Caco-2 (cell line): ENCODE results near the gene SVIL. TPM values are rescaled to one million over a fixed set of nuclear protein-coding genes. Genes with fewer than 3 reads are reported as not detected.
"Not testable (repeated sequence)": the region's sequence is repeated elsewhere in the genome, so short reads cannot be mapped to it uniquely, and the experiment has no call there.

ENCODE experiments used
- BruUV-seq: library from RNA; stranded (reverse); fragments of 400-500 nt; replicated peaks from 2 replicates; lab custom pipeline; 2021; lab: Mats Ljungman, UMichigan
- CTCF ChIA-PET: fragments of 300-600 bp; sonication (Branson Sonifier 250); formaldehyde crosslinking; loops from one replicate; lab custom pipeline; 2022; ENCODE audit warnings: antibody characterized with exemption; lab: Charles Lee
- POLR2A ChIA-PET: fragments of 300-600 bp; sonication (Branson Sonifier 250); formaldehyde crosslinking; loops from one replicate; lab custom pipeline; 2022; ENCODE audit warnings: antibody characterized with exemption; lab: Charles Lee
- DNase-seq, 2 experiments: peaks; one replicate each; pipeline versions ENCODE4 v3.0.0 to v3.0.0-alpha.2; 2020 to 2022
- H3K27me3 ChIP-seq: replicated peaks from 2 replicates; pipeline ENCODE4 v1.6.0; 2011; ENCODE audit warnings: low read length; ENCODE audit not compliant: control insufficient read depth, insufficient read depth
- H3K36me3 ChIP-seq: 2 replicates; pipeline ENCODE4 v1.5.1; 2011; ENCODE audit warnings: low read length; ENCODE audit not compliant: control insufficient read depth, insufficient read depth
- H3K4me1 ChIP-seq: fragments of 250-450 bp; sonication (Bioruptor Pico); 2 replicates; pipeline ENCODE4 v1.5.1; 2020; ENCODE audit warnings: mild to moderate bottlenecking
- H3K4me3 ChIP-seq: 2 replicates; pipeline ENCODE4 v1.5.1; 2011; ENCODE audit warnings: low read depth, mild to moderate bottlenecking, control low read depth, low read length
- H3K9me3 ChIP-seq: fragments of 250-450 bp; sonication (Bioruptor Pico); 2 replicates; pipeline ENCODE4 v1.5.1; 2020; ENCODE audit warnings: mild to moderate bottlenecking, moderate library complexity
- H3K27ac Mint-ChIP-seq: one replicate; pipeline ENCODE4 v1.8.0; 2022; ENCODE audit warnings: mixed read lengths; ENCODE audit not compliant: unreplicated experiment
- H3K27me3 Mint-ChIP-seq: one replicate; pipeline ENCODE4 v1.8.0; 2022; ENCODE audit warnings: mixed read lengths; ENCODE audit not compliant: insufficient read depth, unreplicated experiment
- H3K36me3 Mint-ChIP-seq: one replicate; pipeline ENCODE4 v1.8.0; 2022; ENCODE audit warnings: mild to moderate bottlenecking, mixed read lengths; ENCODE audit not compliant: insufficient read depth, unreplicated experiment
- H3K4me1 Mint-ChIP-seq: one replicate; pipeline ENCODE4 v1.8.0; 2022; ENCODE audit warnings: low read depth, mixed read lengths; ENCODE audit not compliant: unreplicated experiment
- H3K4me3 Mint-ChIP-seq: one replicate; pipeline ENCODE4 v1.8.0; 2022; ENCODE audit warnings: mild to moderate bottlenecking, moderate library complexity, mixed read lengths; ENCODE audit not compliant: unreplicated experiment
- H3K9me3 Mint-ChIP-seq: one replicate; pipeline ENCODE4 v1.8.0; 2022; ENCODE audit warnings: mixed read lengths; ENCODE audit not compliant: unreplicated experiment
- intact Hi-C: fragments of 100-400 bp; cut with micrococcal nuclease; formaldehyde crosslinking; loops from one replicate; pipeline ENCODE4 v1.10.0; 2022; ENCODE audit not compliant: unreplicated experiment
- total RNA-seq: library from RNA; stranded (reverse); gene quantifications from 2 replicates; pipeline ENCODE4 v1.2.3, GENCODE V29; 2022
- TF ChIP-seq, protein P1 (sequence below), 2 experiments: fragments of 200-600 bp in 1 of 2; IDR thresholded peaks; 1 replicate in 1 of 2; 2 replicates in 1 of 2; pipeline versions ENCODE4 v1.5.1 to v1.8.0; 2011 to 2022; ENCODE audit warnings: antibody characterized with exemption in 1 of 2, control low read depth in 1 of 2, inconsistent platforms in 1 of 2, low read depth in 1 of 2, low read length in 1 of 2, mild to moderate bottlenecking in 1 of 2, moderate library complexity in 1 of 2; ENCODE audit not compliant: insufficient read depth in 1 of 2, severe bottlenecking in 1 of 2, unreplicated experiment in 1 of 2

Gene SVIL
- total RNA-seq, 1 experiment from 2014 or later: 54.4 TPM

DNA sequence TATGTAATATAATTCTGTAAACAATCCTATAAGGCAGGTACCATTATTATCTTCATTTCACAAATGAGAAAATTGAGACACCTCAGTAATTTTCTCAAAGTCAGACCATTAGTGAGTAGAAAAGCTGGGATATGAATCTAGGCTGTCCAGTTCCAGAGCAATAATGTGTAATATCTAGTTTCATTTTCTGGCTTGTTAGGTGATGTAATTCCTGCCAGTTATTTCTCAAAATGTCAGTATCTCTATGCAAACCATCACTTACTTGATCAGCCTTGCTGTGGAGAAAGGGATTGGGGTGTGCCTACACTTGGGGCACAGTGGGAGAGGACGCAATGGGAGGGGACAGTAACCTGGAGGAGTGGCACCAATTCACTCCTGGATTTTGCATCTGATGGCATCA, 188.4 kb downstream of the SVIL start:
- no peak overlapping the region for H3K27ac Mint-ChIP-seq

DNA sequence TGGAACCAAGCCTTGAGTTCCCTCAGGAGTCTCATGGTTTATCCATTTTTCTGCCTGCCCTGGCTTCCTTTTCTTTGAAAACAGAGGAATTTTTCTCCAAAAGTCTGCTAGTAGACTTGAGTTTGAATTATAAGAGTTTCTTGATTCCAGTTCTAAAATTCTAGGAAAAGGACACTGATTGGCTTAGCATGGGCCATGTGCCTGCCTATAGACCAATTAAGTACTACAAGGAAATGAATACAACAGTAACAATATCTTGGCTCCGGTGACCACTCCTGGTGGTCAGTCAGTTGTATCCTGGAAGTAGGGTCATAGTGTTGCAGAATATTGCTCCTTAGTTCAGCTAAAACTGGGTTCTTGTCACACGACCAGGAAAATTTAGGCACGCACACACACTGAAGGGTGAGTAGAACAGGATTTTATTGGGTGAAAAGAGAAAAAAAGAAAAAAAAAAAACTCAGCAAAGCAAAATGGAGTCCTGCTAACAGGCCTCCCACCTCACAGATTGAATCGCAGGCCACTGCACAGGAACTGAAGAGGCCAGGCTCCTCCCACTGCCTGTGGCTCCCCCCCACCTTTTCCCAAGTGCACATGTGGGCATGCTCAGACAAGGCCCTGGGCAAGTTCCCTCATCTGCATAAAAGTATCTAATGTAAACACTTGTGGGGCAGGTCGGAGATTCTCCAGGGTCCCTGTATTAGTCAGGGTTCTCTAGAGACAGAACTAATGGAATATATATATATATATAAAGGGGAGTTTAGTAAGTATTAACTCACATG, 190.8 kb downstream of the SVIL start:
- H3K27me3 Mint-ChIP-seq: no peaks in the 10 kb centered on the region
- no TSS peak for BruUV-seq
- Histone ChIP-seq H3K27me3 (no peaks in the 10 kb centered on the region), H3K4me3 (no peak overlapping the region), H3K36me3 (no peaks in the 10 kb centered on the region), H3K9me3 (peaks cover 10% of the 10 kb centered on the region; the same call in 1 of the 2 replicates), H3K4me1 (no peaks in the 10 kb centered on the region)
- ChIA-PET CTCF (no interaction called here), POLR2A (no interaction called here)
- peaks cover 5% of the 10 kb centered on the region for H3K36me3 Mint-ChIP-seq
- H3K9me3 Mint-ChIP-seq: peaks cover 43% of the 10 kb centered on the region
- DNase-seq: peak in 1 of 2 experiments; percentile 67
- TF ChIP-seq, protein P1, sequence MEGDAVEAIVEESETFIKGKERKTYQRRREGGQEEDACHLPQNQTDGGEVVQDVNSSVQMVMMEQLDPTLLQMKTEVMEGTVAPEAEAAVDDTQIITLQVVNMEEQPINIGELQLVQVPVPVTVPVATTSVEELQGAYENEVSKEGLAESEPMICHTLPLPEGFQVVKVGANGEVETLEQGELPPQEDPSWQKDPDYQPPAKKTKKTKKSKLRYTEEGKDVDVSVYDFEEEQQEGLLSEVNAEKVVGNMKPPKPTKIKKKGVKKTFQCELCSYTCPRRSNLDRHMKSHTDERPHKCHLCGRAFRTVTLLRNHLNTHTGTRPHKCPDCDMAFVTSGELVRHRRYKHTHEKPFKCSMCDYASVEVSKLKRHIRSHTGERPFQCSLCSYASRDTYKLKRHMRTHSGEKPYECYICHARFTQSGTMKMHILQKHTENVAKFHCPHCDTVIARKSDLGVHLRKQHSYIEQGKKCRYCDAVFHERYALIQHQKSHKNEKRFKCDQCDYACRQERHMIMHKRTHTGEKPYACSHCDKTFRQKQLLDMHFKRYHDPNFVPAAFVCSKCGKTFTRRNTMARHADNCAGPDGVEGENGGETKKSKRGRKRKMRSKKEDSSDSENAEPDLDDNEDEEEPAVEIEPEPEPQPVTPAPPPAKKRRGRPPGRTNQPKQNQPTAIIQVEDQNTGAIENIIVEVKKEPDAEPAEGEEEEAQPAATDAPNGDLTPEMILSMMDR (IDR thresholded peaks at IDR 0.05; ENCODE audit: insufficient read depth in 1 of 2, low read depth in 1 of 2, low read length in 1 of 2, severe bottlenecking in 1 of 2, unreplicated experiment in 1 of 2): no peak
- no peak overlapping the region for H3K27ac Mint-ChIP-seq
- H3K4me3 Mint-ChIP-seq: no peak overlapping the region
- H3K4me1 Mint-ChIP-seq: peaks cover 4% of the 10 kb centered on the region
- intact Hi-C loops: no loop called here

More for the DNA sequence above, 188.4 kb downstream of the SVIL start:
- peaks cover 5% of the 10 kb centered on the region; the same call in 1 of the 2 replicates for H3K9me3 ChIP-seq
- peaks cover 4% of the 10 kb centered on the region for H3K4me1 Mint-ChIP-seq
- no peaks in the 10 kb centered on the region for H3K27me3 ChIP-seq
- no peak for DNase-seq
- no peaks in the 10 kb centered on the region for H3K36me3 ChIP-seq
- CTCF ChIA-PET: interaction anchor here (0.8 to 1.1 kb wide), 5 partner anchors 9 to 89 kb away, joined by 3 to 6 read pairs (median 3); no protein-coding TSS in a partner anchor
- no TSS peak for BruUV-seq
- no peak overlapping the region for H3K4me3 ChIP-seq
- no peaks in the 10 kb centered on the region for H3K4me1 ChIP-seq
- H3K36me3 Mint-ChIP-seq: no peaks in the 10 kb centered on the region
- TF ChIP-seq, protein P1 (IDR thresholded peaks at IDR 0.05; ENCODE audit: insufficient read depth in 1 of 2, low read depth in 1 of 2, low read length in 1 of 2, severe bottlenecking in 1 of 2, unreplicated experiment in 1 of 2): no peak
- POLR2A ChIA-PET: no interaction called here
- H3K27me3 Mint-ChIP-seq: no peaks in the 10 kb centered on the region
- no peak overlapping the region for H3K4me3 Mint-ChIP-seq
- intact Hi-C loops: loop anchor here (5.0 kb wide), 1 partner anchor 784 kb away; no protein-coding TSS in a partner anchor
- peaks cover 23% of the 10 kb centered on the region for H3K9me3 Mint-ChIP-seq

DNA sequence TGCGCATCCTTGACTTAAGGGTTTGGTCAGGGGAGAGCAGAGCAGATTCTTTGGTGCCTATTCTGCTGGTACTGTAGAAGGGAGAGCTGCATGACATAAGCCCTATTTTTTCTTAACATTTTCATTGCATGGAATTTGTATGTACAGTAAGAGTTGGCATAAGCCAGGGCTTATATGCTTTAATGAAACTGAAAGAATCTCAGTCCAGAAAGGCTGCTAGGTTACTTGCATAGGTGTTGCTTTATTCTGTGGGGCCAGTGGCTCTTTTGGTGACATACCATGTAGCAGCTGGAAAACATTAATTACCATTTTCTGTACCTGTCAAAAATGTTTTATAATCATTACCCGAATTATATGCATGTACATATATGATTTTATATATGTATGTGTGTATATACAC, 193.8 kb downstream of the SVIL start:
- H3K27me3 Mint-ChIP-seq: no peaks in the 10 kb centered on the region
- H3K27me3 ChIP-seq: no peaks in the 10 kb centered on the region

DNA sequence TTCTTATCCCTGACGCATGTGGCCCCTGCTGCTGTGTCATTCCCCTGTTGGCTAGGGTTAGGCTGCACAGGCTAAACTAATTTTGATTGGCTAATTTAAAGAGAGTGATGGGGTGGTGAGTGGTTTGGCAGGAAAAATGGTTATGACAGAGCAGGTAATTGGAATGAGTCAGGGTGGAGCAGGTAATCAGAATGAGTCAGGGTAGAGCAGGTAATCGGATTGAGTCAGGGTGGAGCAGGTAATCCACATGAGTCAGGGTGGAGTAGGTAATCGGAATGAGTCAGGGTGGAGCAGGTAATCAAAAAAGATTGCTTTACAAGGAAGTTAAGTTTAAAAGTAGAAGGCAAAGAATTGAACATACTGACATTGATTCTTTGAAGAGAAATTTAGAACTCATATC, 195.8 kb downstream of the SVIL start:
- H3K4me1 Mint-ChIP-seq, DNase-seq, BruUV-seq, H3K27me3 ChIP-seq, H3K27me3 Mint-ChIP-seq, POLR2A ChIA-PET, intact Hi-C loops, H3K4me3 ChIP-seq, H3K4me3 Mint-ChIP-seq, H3K36me3 ChIP-seq, H3K4me1 ChIP-seq, H3K27ac Mint-ChIP-seq: not testable (repeated sequence)
- Mint-ChIP-seq H3K36me3 (peaks cover 11% of the 10 kb centered on the region), H3K9me3 (peaks cover 71% of the 10 kb centered on the region)
- CTCF ChIA-PET: interaction anchor here (0.6 kb wide), 1 partner anchor 13 kb away, joined by 3 read pairs; no protein-coding TSS in a partner anchor
- H3K9me3 ChIP-seq: peaks cover 25% of the 10 kb centered on the region; the same call in 1 of the 2 replicates

More for the DNA sequence above, 193.8 kb downstream of the SVIL start:
- TF ChIP-seq, protein P1 (IDR thresholded peaks at IDR 0.05; ENCODE audit: insufficient read depth in 1 of 2, low read depth in 1 of 2, low read length in 1 of 2, severe bottlenecking in 1 of 2, unreplicated experiment in 1 of 2): no peak
- Histone ChIP-seq H3K9me3 (peaks cover 22% of the 10 kb centered on the region; the same call in 1 of the 2 replicates), H3K4me1 (no peaks in the 10 kb centered on the region), H3K4me3 (no peak overlapping the region), H3K36me3 (no peaks in the 10 kb centered on the region)
- intact Hi-C loops: no loop called here
- CTCF ChIA-PET: no interaction called here
- DNase-seq: no peak
- H3K36me3 Mint-ChIP-seq: peaks cover 11% of the 10 kb centered on the region
- POLR2A ChIA-PET: no interaction called here
- H3K27ac Mint-ChIP-seq: no peak overlapping the region
- no TSS peak for BruUV-seq
- peaks cover 72% of the 10 kb centered on the region for H3K9me3 Mint-ChIP-seq
- no peak overlapping the region for H3K4me3 Mint-ChIP-seq
- H3K4me1 Mint-ChIP-seq: no peaks in the 10 kb centered on the region
